Measurements from ENCODE around the gene TRIL.

Gene TRIL

GRCh38 chr7:28920424-28920823, 37.7 kb downstream of the TRIL start:
- Histone ChIP-seq H3K36me3 (no peaks in the 10 kb centered on the region), H3K4me3 (no peak overlapping the region), H3K27ac (no peak overlapping the region), H3K9me3 (no peaks in the 10 kb centered on the region), H3K27me3 (no peaks in the 10 kb centered on the region), H3K4me1 (peaks cover 0 to 7% (median 3%) of the 10 kb centered on the region in 4 donors)
- no peak for DNase-seq
- intact Hi-C loops (cut with DNase I; ENCODE audit: low total_unique reads) = loop anchor here (5.0 kb wide), 1 partner anchor 487 kb away; no protein-coding TSS in a partner anchor
- no peak for TF ChIP-seq CTCF (IDR thresholded peaks at IDR 0.05)

GRCh38 chr7:28919510-28919909, 38.6 kb downstream of the TRIL start:
- no peak for TF ChIP-seq CTCF (IDR thresholded peaks at IDR 0.05)
- Histone ChIP-seq H3K27me3 (no peaks in the 10 kb centered on the region), H3K4me1 (peaks cover 0 to 7% (median 3%) of the 10 kb centered on the region in 4 donors), H3K9me3 (no peaks in the 10 kb centered on the region), H3K36me3 (no peaks in the 10 kb centered on the region), H3K27ac (no peak overlapping the region), H3K4me3 (no peak overlapping the region)
- DNase-seq = no peak
- intact Hi-C loops (cut with DNase I; ENCODE audit: low total_unique reads) = no loop called here

GRCh38 chr7:28908775-28909174, 49.4 kb downstream of the TRIL start:
- TF ChIP-seq CTCF (IDR thresholded peaks at IDR 0.05) = no peak
- H3K9me3 ChIP-seq = peaks cover 0 to 4% (median 0%) of the 10 kb centered on the region in 3 donors
- DNase-seq = no peak
- no peak overlapping the region for H3K27ac ChIP-seq
- intact Hi-C loops (cut with DNase I; ENCODE audit: low total_unique reads) = no loop called here
- peaks cover 0 to 7% of the 10 kb centered on the region in 2 donors for H3K27me3 ChIP-seq
- H3K4me3 ChIP-seq = no peak overlapping the region
- H3K36me3 ChIP-seq = no peaks in the 10 kb centered on the region
- peaks cover 0 to 7% (median 0%) of the 10 kb centered on the region in 4 donors for H3K4me1 ChIP-seq

GRCh38 chr7:28905464-28905863, 52.7 kb downstream of the TRIL start:
- no peaks in the 10 kb centered on the region for H3K9me3 ChIP-seq
- TF ChIP-seq CTCF (IDR thresholded peaks at IDR 0.05) = no peak
- intact Hi-C loops (cut with DNase I; ENCODE audit: low total_unique reads) = no loop called here
- no peak overlapping the region for H3K27ac ChIP-seq
- peaks cover 0 to 7% (median 0%) of the 10 kb centered on the region in 4 donors for H3K4me1 ChIP-seq
- DNase-seq = no peak
- H3K27me3 ChIP-seq = peaks cover 0 to 10% of the 10 kb centered on the region in 2 donors
- H3K36me3 ChIP-seq = no peaks in the 10 kb centered on the region
- no peak overlapping the region for H3K4me3 ChIP-seq

GRCh38 chr7:28904578-28905048, 53.5 kb downstream of the TRIL start:
- H3K27me3 ChIP-seq = peaks cover 0 to 10% of the 10 kb centered on the region in 2 donors
- no peaks in the 10 kb centered on the region for H3K9me3 ChIP-seq
- H3K4me3 ChIP-seq = no peak overlapping the region
- intact Hi-C loops (cut with DNase I; ENCODE audit: low total_unique reads) = no loop called here
- TF ChIP-seq CTCF (IDR thresholded peaks at IDR 0.05) = no peak
- no peak overlapping the region for H3K27ac ChIP-seq
- H3K36me3 ChIP-seq = no peaks in the 10 kb centered on the region
- peaks cover 0 to 7% (median 0%) of the 10 kb centered on the region in 4 donors for H3K4me1 ChIP-seq
- DNase-seq = no peak

Data from tibial artery (tissue), 4 donors.